ENCODE data around the gene BCL2L11.

BCL2L11 gene

DNA sequence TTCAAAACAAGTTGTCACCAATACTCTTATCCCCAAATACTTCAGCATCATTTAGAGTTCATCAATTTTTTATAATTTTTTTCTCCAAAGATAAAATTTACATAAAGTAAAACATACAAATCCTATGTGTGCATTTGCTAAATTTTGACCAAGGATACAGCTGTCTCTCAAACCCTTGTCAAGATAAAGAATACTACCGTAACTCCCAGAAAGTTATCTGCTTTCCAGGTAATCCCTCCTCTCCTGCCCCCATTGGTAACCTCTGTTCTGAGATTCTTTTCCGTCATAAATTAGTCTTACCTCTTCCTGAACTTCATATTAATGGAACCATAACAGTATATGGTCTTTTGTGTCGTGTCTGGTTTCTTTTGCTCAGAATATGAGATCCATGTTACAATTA is 49.2 kb downstream of the BCL2L11 start:
- no peak overlapping the region for H3K27ac ChIP-seq
- TF ChIP-seq, protein P1, sequence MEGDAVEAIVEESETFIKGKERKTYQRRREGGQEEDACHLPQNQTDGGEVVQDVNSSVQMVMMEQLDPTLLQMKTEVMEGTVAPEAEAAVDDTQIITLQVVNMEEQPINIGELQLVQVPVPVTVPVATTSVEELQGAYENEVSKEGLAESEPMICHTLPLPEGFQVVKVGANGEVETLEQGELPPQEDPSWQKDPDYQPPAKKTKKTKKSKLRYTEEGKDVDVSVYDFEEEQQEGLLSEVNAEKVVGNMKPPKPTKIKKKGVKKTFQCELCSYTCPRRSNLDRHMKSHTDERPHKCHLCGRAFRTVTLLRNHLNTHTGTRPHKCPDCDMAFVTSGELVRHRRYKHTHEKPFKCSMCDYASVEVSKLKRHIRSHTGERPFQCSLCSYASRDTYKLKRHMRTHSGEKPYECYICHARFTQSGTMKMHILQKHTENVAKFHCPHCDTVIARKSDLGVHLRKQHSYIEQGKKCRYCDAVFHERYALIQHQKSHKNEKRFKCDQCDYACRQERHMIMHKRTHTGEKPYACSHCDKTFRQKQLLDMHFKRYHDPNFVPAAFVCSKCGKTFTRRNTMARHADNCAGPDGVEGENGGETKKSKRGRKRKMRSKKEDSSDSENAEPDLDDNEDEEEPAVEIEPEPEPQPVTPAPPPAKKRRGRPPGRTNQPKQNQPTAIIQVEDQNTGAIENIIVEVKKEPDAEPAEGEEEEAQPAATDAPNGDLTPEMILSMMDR (conservative IDR thresholded peaks at IDR 0.05): no peak

DNA sequence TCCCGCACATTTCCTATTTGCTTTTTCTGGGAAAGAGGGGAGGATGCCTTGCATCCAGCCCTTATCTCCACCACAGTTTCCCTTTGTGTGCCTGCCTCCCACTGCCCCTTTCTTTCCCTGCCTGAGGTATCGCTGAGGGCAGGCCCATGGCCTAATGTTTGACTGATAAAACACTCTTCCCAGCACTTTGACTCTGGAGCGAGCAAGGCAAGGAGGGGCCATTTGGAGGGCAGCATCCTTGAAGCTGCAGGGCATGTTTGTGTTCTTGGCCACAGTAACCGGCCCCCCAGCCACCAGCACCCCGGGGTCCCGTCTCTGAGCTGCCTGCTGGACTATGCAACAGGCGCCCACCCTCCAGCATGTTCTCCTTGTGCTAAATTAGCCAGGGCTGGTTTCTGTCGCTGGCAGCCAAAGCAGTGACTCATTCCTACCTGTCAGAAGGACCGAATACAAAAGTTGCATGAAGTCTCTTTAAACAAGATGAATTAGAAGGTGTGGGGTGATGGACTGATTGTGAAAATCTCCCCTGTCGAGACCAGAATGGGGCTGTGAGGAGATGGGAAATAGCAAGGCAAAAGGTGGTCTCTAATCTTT is 50.7 kb downstream of the BCL2L11 start:
- H3K27ac ChIP-seq: no peak overlapping the region
- TF ChIP-seq, protein P1 (conservative IDR thresholded peaks at IDR 0.05): no peak

DNA sequence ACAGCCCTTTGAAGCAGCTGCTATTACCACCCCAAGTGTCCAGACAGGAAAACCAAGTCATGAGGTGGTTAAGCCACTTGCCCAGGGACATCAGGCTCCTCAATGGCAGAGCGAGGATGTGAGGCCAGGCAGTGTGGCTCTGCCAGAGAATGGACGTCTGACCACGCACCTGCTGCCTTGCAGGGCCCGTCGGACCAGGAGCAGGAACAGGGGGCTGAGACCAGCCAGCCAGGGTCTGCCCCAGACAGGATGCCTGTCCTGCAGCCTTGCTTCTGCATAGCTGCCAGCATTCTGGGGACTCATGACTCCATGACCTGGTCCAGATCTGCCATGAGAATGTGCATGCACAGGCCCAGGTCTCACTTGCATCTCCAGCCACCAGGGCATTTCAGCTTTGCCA is 52.0 kb downstream of the BCL2L11 start:
- TF ChIP-seq, protein P1 (conservative IDR thresholded peaks at IDR 0.05): no peak
- no peak overlapping the region for H3K27ac ChIP-seq

DNA sequence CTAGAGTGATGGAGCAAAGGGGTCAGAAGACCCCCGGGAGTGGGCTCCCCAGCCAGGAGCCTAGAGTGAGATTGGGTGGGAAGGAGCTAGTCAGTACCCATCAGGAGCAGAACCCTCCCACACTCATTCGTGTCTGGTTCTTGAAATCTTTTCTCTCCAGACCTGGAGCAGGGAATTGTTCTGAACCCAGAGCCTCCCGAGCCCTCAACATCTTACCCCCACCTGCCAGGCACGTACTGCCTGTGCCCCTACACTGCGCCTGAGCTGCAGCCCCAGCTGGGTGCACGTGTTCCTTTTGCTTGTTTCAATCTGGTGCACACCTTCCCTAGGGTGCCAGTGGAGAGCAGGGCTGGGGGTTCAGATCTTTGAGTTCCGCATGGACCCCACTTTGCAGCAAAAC is 52.6 kb downstream of the BCL2L11 start:
- TF ChIP-seq, protein P1 (conservative IDR thresholded peaks at IDR 0.05): no peak
- no peak overlapping the region for H3K27ac ChIP-seq

DNA sequence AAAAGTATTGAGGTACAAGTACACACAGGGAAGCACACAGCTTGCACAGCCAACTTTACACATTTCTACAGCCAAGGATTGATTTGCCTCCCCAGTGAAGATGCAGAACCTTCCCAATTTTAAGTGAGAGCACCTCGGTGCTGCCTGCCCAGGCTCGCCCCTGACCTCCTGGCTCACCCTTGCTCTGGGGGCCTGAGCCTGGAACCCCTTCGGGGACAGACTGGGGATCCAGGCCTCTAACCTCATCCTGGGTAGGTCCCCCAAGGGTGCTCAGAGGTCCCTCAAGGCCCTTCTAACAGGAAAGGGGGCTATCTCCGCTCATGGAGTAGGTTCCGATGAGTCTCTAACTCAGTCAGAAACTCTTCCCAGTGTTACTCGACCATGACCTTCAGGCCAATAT is 53.1 kb downstream of the BCL2L11 start:
- TF ChIP-seq, protein P1 (conservative IDR thresholded peaks at IDR 0.05): no peak
- H3K27ac ChIP-seq: no peak overlapping the region

DNA sequence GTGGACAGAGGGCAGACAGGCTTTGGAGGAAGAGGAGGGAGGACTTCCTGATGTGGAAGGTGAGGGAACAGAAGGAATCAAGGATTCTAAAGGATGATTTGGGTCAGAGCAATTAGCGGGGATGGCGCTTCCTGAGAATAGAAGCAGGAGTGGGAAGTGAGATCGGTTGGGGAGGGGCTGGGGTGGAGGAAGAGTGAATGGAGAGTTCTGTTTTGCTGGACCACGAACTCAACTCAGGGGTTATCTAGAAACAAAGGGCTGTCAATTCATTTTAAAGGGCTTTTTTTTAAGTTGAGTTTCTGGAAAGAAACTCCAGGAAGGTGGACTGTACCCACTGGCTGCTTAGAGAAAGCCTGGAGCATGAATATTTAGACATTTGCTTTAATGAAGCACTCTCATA is 54.9 kb downstream of the BCL2L11 start:
- H3K27ac ChIP-seq: no peak overlapping the region
- TF ChIP-seq, protein P1 (conservative IDR thresholded peaks at IDR 0.05): no peak

DNA sequence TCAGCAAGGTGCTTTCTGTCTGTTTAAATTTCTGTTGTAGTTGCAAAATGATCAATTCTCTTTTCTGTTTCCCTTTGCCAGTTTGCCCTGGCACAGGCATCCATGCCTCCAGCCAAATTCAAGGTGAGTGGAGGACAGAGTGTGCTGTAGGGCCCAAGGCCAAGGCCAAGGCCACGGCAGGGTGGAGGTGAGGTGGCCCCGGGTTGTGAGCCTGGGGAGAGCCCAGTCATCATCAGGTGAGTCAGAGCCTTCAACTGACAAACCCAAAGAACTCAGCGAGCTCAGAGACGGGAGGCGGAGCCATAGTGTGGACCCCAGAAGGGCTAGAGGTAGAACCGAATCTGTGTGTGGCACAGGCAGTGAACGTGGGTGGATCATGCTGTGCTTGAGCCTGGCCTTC is 55.7 kb downstream of the BCL2L11 start:
- no peak overlapping the region for H3K27ac ChIP-seq
- TF ChIP-seq, protein P1 (conservative IDR thresholded peaks at IDR 0.05): no peak
